Body of pancreas (tissue), 4 donors: ENCODE measurements around the gene SLC10A1. TPM values are rescaled to one million over a fixed set of nuclear protein-coding genes. Genes with fewer than 3 reads are reported as not detected.
A peak's percentile ranks its signal among the peaks of the same experiment; 100 is the strongest.

Source experiments
- ATAC-seq: fragments of 150-250 bp; one replicate; pipeline ENCODE4 v1.9.1; 2016
- DNase-seq, 4 donors: peaks; one replicate each; pipeline ENCODE4 v3.0.0-alpha.2; 2019
- H3K27ac ChIP-seq, 4 donors: fragments of 200-600 bp; sonication (generic); 1 replicate in 3 of 4; 2 replicates in 1 of 4; pipeline versions ENCODE4 v1.5.1 to v1.6.1; 2016 to 2019; ENCODE audit warnings: mild to moderate bottlenecking in 1 of 4, mixed read lengths in 1 of 4, moderate library complexity in 1 of 4
- H3K27me3 ChIP-seq, 2 donors: fragments of 200-600 bp; sonication (generic); one replicate each; pipeline ENCODE4 v1.6.0; 2016; ENCODE audit warnings: mild to moderate bottlenecking in 1 of 2
- H3K36me3 ChIP-seq, 2 donors: fragments of 200-600 bp; sonication (generic); replicated peaks in 1 of 2; 2 replicates each; pipeline ENCODE4 v1.5.1; 2016; ENCODE audit warnings: low read depth in 2 of 2; ENCODE audit not compliant: insufficient read depth in 1 of 2
- H3K4me1 ChIP-seq: fragments of 200-600 bp; sonication (generic); one replicate; pipeline ENCODE4 v1.6.0; 2016
- H3K4me3 ChIP-seq, 2 donors: fragments of 200-600 bp; sonication (generic); 1 replicate in 1 of 2; 2 replicates in 1 of 2; pipeline ENCODE4 v1.5.1; 2016 to 2019
- H3K9me3 ChIP-seq, 3 donors: fragments of 200-600 bp; sonication (generic); 1 replicate in 2 of 3; 2 replicates in 1 of 3; pipeline ENCODE4 v1.5.1; 2016
- CTCF ChIP-seq, 7 experiments: fragments of 450-650 bp in 4 of 7; fragments of 200-600 bp in 3 of 7; sonication (generic) in 3 of 7; IDR thresholded peaks; one replicate each; pipeline ENCODE4 v1.5.1; 2016 to 2019; ENCODE audit warnings: antibody characterized with exemption in 7 of 7
- POLR2A ChIP-seq, 3 donors: fragments of 450-650 bp; IDR thresholded peaks; one replicate each; pipeline ENCODE4 v1.6.1; 2016; ENCODE audit warnings: antibody characterized with exemption in 3 of 3, mild to moderate bottlenecking in 2 of 3
- WGBS, 2 donors: methylation state at CpG; one replicate each; pipeline ENCODE4 v1.1.5; 2017; 5-methylcytosine and 5-hydroxymethylcytosine counted together
- intact Hi-C: fragments of 100-400 bp; cut with DNase I; formaldehyde crosslinking; loops from one replicate; pipeline ENCODE4 v1.15.1; 2023
- total RNA-seq, 2 donors: library from RNA; depleted of rRNA; stranded (reverse); fragments of >200 nt; gene quantifications; one replicate each; pipeline ENCODE4 v1.1.0, GENCODE V29; 2016

The SLC10A1 gene
- total RNA-seq, 2 donors from 2014 or later = not detected

- no peak overlapping the region for H3K27ac ChIP-seq
- no peak for TF ChIP-seq POLR2A (IDR thresholded peaks at IDR 0.05)
- no peak for TF ChIP-seq CTCF (IDR thresholded peaks at IDR 0.05)
- H3K4me3 ChIP-seq = no peak overlapping the region
- ATAC-seq (no peak), DNase-seq (no peak)
- peaks cover 25% of the 10 kb centered on the region for H3K4me1 ChIP-seq
- intact Hi-C loops = no loop called here
- H3K27me3 ChIP-seq = no peaks in the 10 kb centered on the region
- H3K36me3 ChIP-seq = peaks cover 27 to 42% of the 10 kb centered on the region in 2 donors
- WGBS, 2 donors = 75 to 76% methylated on average over 3 of the region's 3 CpGs
- H3K9me3 ChIP-seq = no peaks in the 10 kb centered on the region
Measured at GRCh38 chr14:69775012-69775411, 22.0 kb downstream of the SLC10A1 start.

- WGBS, 2 donors = 95 to 100% methylated on average over 7 of the region's 7 CpGs
- ATAC-seq = no peak
- peaks cover 23 to 53% of the 10 kb centered on the region in 2 donors for H3K36me3 ChIP-seq
Measured at GRCh38 chr14:69773571-69774276, 23.3 kb downstream of the SLC10A1 start.

GRCh38 chr14:69772082-69773017 lies 24.7 kb downstream of the SLC10A1 start:
- H3K4me1 ChIP-seq = peaks cover 44% of the 10 kb centered on the region

More at GRCh38 chr14:69773571-69774276, 23.3 kb downstream of the SLC10A1 start:
- no peaks in the 10 kb centered on the region for H3K9me3 ChIP-seq
- DNase-seq = no peak
- no peaks in the 10 kb centered on the region for H3K27me3 ChIP-seq
- peaks cover 37% of the 10 kb centered on the region for H3K4me1 ChIP-seq
- TF ChIP-seq POLR2A (IDR thresholded peaks at IDR 0.05) (no peak), CTCF (IDR thresholded peaks at IDR 0.05) (no peak)
- intact Hi-C loops = no loop called here
- H3K4me3 ChIP-seq = no peak overlapping the region
- H3K27ac ChIP-seq = no peak overlapping the region

GRCh38 chr14:69771136-69771535 lies 25.9 kb downstream of the SLC10A1 start:
- Histone ChIP-seq H3K36me3 (peaks cover 14 to 51% of the 10 kb centered on the region in 2 donors), H3K27ac (no peak overlapping the region), H3K4me3 (no peak overlapping the region), H3K4me1 (peaks cover 49% of the 10 kb centered on the region), H3K9me3 (no peaks in the 10 kb centered on the region), H3K27me3 (no peaks in the 10 kb centered on the region)
- no peak for TF ChIP-seq POLR2A (IDR thresholded peaks at IDR 0.05)
- no peak for TF ChIP-seq CTCF (IDR thresholded peaks at IDR 0.05)
- no peak for DNase-seq
- ATAC-seq = no peak
- intact Hi-C loops = no loop called here
- WGBS, 2 donors = 95% methylated on average over 16 of the region's 16 CpGs

More at GRCh38 chr14:69772082-69773017, 24.7 kb downstream of the SLC10A1 start:
- H3K9me3 ChIP-seq = no peaks in the 10 kb centered on the region
- TF ChIP-seq POLR2A (IDR thresholded peaks at IDR 0.05) = peak in 1 of 3 donors; percentile 15
- TF ChIP-seq CTCF (IDR thresholded peaks at IDR 0.05) = no peak
- H3K27ac ChIP-seq = no peak overlapping the region
- 89 to 96% methylated on average over 11 of the region's 11 CpGs for WGBS, 2 donors
- H3K4me3 ChIP-seq = no peak overlapping the region
- no peak for ATAC-seq
- no peak for DNase-seq
- peaks cover 14 to 53% of the 10 kb centered on the region in 2 donors for H3K36me3 ChIP-seq
- intact Hi-C loops = no loop called here
- no peaks in the 10 kb centered on the region for H3K27me3 ChIP-seq
